Measurements from ENCODE around the gene ODF2L.

DNA sequence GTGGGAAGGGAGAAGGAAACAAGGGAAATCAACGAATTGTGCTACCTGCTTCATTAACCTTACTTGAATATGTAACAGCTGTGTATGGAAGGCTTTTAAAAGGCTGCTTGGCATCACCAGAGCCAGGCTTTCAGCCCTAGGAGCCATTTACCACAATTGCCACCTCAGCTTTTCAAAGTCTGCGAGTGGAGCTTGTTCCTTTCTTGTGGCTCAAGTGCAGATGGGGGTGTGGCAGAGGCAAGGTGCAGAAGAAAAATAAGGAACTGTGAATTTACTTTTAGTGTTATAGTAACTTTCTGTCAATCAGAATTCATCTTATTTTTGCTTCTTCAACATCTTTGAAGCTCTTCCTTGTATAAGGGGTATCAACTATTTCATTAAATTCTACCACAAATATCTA is 45.5 kb upstream of the ODF2L start:
- TF ChIP-seq, protein P1, sequence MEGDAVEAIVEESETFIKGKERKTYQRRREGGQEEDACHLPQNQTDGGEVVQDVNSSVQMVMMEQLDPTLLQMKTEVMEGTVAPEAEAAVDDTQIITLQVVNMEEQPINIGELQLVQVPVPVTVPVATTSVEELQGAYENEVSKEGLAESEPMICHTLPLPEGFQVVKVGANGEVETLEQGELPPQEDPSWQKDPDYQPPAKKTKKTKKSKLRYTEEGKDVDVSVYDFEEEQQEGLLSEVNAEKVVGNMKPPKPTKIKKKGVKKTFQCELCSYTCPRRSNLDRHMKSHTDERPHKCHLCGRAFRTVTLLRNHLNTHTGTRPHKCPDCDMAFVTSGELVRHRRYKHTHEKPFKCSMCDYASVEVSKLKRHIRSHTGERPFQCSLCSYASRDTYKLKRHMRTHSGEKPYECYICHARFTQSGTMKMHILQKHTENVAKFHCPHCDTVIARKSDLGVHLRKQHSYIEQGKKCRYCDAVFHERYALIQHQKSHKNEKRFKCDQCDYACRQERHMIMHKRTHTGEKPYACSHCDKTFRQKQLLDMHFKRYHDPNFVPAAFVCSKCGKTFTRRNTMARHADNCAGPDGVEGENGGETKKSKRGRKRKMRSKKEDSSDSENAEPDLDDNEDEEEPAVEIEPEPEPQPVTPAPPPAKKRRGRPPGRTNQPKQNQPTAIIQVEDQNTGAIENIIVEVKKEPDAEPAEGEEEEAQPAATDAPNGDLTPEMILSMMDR (IDR thresholded peaks at IDR 0.05) = no peak
- TF ChIP-seq POLR2A (IDR thresholded peaks at IDR 0.05) (no peak), EP300 (IDR thresholded peaks at IDR 0.05) (no peak)
